Fibroblast of skin of scalp (primary cell): ENCODE measurements around the gene KMT2A.

ENCODE experiments used
- DNase-seq: peaks from one replicate; pipeline ENCODE4 v3.0.0-alpha.2; 2013

Gene KMT2A

DNA sequence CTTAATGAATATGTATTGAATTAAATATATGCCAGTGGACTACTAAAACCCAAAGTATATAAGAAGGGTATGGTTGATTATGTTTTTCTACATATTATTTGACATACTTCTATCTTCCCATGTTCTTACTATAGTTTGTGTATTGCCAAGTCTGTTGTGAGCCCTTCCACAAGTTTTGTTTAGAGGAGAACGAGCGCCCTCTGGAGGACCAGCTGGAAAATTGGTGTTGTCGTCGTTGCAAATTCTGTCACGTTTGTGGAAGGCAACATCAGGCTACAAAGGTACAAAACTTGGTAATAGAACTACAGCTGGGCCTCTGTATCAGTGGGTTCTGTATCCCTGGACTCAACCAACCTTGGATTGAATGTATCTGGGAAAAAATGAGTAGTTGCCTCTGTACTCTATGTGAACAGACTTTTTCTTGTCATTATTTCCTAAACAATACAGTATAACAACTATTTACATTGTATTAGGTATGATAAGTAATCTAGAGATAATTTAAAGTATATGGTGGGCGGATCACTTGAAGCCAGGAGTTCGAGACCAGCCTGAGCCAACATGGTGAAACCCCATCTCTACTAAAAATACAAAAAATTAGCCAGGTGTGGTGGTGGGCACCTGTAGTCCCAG is 52.3 kb downstream of the KMT2A start:
- DNase-seq = peak; percentile 75

DNA sequence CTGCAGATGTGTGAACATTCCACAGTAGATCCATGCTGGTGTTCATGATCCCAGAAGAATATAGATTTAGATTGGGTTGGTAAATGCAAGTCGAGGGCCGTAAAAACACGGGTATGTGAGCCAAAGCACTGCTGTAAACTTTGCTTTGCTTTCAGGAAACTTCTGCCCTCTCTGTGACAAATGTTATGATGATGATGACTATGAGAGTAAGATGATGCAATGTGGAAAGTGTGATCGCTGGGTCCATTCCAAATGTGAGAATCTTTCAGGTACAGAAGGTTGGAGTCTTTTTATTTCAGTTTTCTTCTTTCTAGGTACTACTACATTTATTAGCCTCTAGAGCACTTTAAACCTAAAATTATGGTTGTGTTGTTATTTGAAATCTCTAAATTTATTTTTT is 54.7 kb downstream of the KMT2A start:
- DNase-seq = no peak

DNA sequence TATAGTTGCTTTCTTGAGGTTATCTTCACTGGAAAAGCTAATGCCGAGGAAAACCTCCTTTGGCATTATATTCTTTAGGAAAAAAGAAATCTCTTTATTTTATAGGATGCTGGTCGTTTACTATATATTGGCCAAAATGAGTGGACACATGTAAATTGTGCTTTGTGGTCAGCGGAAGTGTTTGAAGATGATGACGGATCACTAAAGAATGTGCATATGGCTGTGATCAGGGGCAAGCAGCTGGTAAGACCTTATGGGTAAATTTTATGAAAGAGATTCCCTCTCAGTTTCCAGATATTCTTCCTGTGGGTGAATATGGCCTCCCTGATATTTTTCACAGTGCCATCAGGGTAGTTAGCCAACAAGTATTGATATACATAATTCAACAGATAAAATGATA is 61.5 kb downstream of the KMT2A start:
- peak; percentile 57 for DNase-seq

DNA sequence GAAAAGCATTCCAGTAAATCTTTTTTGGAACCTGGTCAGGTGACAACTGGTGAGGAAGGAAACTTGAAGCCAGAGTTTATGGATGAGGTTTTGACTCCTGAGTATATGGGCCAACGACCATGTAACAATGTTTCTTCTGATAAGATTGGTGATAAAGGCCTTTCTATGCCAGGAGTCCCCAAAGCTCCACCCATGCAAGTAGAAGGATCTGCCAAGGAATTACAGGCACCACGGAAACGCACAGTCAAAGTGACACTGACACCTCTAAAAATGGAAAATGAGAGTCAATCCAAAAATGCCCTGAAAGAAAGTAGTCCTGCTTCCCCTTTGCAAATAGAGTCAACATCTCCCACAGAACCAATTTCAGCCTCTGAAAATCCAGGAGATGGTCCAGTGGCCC is 66.9 kb downstream of the KMT2A start:
- no peak for DNase-seq

DNA sequence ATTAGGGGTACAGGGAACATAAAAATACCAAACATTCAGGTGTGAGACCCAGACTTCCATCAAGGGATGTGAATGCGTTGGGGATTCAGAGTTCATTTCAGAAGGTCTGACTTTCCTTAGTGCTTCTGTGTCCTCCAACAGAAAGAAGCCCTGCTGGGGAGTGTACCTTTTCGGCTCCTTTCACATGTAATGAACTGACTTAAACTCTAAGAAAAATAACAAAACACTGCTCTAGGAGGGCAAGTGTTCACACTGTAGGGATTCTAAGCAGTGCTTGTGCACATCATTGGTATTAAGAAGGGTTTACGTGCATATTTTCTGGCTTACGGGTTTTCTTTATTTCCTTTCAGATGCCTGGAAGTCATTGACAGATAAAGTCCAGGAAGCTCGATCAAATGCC is 75.3 kb downstream of the KMT2A start:
- no peak for DNase-seq

DNA sequence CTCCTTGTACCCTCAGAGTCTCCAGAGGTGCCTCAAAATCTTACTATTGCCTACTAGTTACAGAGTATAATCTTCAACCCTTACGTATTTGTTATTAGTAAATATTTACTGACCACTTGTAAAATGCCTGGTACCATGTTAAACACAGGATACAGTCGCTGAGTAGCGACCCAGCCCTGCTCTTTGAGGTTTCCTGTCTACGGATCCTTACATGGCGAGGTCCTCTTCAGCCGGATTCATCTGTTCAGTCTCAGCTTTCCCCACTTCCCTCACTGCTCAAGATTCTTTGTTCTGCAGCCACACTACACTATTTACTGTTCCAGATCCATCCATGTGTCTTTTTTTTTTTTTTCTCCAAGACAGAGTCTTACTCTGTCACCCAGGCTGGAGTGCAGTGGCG is 77.8 kb downstream of the KMT2A start:
- DNase-seq = no peak

DNA sequence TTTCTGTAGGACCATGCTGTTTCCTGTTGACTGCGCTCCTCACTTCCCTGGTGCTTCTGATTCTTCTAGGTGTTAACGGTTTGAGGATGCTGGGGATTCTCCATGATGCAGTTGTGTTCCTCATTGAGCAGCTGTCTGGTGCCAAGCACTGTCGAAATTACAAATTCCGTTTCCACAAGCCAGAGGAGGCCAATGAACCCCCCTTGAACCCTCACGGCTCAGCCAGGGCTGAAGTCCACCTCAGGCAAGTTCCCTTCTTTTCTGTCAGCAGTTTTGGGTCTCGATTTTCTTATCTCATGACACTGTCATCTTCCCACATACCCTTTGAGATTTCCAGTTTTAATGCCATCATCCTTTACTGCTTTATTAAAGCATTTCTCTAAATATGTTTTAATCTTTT is 83.3 kb downstream of the KMT2A start:
- no peak for DNase-seq

DNA sequence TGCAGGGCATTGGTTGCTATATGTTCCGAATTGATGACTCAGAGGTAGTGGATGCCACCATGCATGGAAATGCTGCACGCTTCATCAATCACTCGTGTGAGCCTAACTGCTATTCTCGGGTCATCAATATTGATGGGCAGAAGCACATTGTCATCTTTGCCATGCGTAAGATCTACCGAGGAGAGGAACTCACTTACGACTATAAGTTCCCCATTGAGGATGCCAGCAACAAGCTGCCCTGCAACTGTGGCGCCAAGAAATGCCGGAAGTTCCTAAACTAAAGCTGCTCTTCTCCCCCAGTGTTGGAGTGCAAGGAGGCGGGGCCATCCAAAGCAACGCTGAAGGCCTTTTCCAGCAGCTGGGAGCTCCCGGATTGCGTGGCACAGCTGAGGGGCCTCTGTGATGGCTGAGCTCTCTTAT is 85.6 kb downstream of the KMT2A start:
- DNase-seq = no peak

DNA sequence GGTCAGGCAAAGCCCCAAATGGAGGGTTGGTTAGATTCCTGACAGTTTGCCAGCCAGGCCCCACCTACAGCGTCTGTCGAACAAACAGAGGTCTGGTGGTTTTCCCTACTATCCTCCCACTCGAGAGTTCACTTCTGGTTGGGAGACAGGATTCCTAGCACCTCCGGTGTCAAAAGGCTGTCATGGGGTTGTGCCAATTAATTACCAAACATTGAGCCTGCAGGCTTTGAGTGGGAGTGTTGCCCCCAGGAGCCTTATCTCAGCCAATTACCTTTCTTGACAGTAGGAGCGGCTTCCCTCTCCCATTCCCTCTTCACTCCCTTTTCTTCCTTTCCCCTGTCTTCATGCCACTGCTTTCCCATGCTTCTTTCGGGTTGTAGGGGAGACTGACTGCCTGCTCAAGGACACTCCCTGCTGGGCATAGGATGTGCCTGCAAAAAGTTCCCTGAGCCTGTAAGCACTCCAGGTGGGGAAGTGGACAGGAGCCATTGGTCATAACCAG is 86.3 kb downstream of the KMT2A start:
- peak; percentile 25 for DNase-seq

DNA sequence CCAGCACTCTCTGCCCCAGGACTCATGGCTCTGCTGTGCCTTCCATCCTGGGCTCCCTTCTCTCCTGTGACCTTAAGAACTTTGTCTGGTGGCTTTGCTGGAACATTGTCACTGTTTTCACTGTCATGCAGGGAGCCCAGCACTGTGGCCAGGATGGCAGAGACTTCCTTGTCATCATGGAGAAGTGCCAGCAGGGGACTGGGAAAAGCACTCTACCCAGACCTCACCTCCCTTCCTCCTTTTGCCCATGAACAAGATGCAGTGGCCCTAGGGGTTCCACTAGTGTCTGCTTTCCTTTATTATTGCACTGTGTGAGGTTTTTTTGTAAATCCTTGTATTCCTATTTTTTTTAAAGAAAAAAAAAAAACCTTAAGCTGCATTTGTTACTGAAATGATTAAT is 88.1 kb downstream of the KMT2A start:
- no peak for DNase-seq

DNA sequence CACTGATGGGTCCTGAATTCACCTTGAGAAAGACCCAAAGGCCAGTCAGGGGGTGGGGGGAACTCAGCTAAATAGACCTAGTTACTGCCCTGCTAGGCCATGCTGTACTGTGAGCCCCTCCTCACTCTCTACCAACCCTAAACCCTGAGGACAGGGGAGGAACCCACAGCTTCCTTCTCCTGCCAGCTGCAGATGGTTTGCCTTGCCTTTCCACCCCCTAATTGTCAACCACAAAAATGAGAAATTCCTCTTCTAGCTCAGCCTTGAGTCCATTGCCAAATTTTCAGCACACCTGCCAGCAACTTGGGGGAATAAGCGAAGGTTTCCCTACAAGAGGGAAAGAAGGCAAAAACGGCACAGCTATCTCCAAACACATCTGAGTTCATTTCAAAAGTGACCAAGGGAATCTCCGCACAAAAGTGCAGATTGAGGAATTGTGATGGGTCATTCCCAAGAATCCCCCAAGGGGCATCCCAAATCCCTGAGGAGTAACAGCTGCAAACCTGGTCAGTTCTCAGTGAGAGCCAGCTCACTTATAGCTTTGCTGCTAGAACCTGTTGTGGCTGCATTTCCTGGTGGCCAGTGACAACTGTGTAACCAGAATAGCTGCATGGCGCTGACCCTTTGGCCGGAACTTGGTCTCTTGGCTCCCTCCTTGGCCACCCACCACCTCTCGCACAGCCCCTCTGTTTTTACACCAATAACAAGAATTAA is 88.6 kb downstream of the KMT2A start:
- DNase-seq = no peak

DNA sequence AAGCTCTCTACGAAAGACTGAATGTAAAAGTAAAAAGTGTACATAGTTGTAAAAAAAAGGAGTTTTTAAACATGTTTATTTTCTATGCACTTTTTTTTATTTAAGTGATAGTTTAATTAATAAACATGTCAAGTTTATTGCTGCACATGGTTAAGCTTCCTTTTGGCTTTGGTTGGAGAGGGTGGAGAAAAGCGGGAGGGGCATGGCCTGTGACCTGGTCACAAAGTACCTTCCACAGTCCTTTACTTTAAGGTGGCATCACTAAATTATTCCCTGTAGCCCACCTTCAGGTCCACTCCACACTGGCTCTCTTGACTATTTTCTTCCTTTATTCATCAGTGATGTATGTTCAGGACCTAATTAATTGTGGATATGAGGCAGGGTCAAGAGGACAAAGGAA is 90.4 kb downstream of the KMT2A start:
- no peak for DNase-seq

DNA sequence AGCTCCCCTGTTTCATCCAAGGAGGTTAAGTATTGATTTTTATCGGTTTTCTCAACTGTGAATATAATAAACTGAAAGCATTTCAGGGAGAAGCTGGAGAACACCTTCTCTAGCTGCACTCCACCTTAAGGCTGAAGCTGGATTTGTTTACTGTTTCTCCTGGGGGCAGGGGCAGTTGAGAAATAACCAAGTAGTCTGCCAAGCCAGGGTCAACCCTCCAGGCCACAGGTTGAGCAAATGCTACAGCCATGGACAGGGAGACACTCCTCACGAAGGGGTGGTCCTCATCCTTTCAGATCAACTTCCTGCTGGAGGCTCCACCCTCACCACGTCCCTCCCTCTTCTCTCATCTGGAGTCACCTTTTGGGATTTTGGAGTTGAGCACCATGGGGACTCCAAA is 90.8 kb downstream of the KMT2A start, which contains the start of gene TTC36:
TSS of gene TTC36 (plus strand) at position 366 of the 400 bp plus-strand sequence. CDS start at position 387, 21 bp downstream.
- DNase-seq = no peak

DNA sequence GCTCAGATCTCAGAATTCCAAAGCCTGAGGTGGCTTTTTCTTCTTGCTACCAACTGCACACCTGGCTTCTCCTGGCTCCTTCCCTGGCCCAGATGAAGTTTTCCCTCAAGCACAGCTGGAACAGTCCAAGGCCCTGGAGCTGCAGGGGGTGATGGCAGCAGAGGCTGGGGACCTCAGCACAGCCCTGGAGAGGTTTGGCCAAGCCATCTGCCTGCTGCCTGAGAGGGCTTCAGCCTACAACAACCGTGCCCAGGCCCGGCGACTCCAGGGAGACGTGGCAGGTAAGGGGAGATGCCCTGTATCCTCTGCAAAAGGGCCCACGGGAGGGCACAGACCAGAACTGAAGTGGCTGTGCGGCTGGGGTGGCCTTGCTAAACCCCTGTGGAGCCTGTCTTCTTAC is 92.2 kb downstream of the KMT2A start:
- no peak for DNase-seq

DNA sequence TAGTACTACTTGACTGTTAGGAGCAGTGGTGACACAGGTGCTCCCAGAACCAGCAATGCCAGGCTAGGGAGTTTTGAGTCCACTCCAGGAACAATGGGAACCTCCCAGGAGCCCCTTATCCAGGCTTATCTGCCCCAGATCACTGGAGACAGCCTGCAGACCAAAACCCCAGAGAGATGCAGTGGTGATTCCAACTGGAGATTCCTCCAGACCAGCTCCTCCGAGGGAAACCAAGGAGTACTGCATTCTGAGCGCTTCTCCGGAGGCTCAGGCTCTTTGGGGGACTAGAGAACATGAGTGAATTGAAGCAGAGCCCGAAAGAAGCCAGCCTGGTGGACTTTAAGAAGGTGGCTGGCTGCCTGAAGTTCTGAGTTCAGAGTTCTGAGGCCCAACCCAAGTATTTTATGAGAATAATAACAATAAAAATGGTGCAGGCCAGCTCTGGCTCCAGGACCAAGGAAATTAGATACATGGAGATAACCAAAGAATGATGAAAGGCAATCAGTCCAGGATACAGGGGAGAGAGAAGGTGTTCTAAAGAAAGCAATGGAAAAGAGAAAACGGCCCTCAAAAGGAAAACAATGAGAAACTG is 93.4 kb downstream of the KMT2A start:
- DNase-seq = no peak

DNA sequence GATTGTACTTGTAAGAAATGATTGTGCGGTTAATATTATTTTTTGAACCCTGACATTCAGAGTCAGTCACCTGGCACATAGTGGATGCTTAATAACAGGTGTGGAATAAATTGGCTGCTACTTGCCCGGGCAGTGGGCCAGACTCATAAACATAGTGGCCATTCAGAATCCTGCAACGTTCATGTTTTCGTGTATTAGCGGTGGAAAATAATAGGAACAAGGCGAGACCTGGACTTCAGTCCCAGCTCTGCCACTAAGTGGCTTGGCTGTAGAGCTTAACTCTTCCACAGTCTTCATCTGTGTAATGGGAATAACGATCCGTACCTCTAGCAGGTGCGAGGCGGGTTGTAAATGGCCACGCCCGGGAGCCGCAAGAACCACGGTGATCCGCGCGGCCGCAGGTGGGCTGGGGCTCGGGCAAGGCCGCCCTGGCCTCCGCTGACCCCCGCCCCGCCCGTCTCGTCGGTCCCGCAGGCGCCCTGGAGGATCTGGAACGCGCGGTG is 93.9 kb downstream of the KMT2A start:
- DNase-seq = no peak

DNA sequence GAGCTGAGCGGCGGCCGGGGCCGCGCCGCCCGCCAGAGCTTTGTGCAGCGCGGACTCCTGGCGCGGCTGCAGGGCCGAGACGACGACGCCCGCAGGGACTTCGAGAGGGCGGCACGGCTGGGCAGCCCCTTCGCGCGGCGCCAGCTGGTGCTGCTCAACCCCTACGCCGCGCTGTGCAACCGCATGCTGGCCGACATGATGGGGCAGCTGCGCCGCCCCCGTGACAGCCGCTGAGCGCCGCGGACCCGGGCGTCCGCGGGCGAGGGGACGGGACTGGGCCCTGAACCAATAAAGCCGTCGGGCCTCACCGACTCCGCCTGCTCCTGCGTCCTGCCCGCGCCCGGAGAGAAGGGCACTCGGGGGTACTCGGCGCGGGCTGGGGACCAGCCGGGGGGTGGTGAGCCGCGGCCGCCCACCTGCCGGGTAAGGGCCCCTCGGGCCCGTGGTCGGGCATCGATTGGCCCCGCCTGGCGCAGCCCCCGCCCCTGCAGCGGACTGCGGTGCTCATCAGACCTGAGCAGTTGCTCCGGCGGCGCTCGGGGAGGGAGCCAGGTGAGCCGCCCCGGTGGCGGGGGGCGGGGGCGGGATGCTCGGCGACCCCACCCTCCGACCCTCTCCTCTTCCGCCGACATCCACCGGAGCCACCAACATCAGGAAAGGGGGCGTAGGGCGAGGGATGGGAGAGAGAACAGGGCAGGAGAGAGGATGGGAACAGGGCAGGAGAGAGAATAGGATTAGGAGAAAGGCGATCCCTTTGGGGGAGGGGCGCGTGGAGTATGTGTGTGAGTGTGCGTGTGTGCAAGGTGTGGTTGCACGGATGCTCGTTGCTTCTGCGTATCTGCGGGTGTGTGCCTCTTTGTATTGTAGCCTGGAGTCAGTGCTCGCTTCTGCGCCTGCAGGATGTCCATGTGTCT is 94.6 kb downstream of the KMT2A start, which contains the start of gene TMEM25:
TSS of gene TMEM25 (plus strand) at position 510 of the 914 bp plus-strand sequence. CDS start 610 bp downstream, outside the sequence.
- peak; percentile 33 for DNase-seq

DNA sequence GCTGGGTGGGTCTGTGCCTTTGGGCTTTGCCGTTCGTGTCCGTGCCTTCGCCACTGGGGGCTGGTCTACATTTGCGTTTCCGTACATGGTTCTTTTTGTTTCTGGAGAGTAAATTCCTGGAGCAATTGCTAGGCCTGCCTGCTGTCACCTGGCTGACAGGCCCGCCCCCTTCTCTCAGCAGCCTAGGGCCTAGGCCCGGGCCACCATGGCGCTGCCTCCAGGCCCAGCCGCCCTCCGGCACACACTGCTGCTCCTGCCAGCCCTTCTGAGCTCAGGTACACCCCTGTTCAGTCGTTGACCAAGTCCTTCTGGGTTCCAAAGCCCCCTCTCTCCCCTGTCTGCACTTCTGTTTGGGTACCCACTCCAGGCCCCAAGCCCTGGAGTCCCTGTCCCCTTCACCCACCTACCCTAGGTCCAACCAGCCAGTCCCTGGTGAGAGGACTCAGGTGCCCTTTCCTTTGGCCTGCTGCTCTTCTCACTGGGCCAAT is 95.3 kb downstream of the KMT2A start:
- no peak for DNase-seq

DNA sequence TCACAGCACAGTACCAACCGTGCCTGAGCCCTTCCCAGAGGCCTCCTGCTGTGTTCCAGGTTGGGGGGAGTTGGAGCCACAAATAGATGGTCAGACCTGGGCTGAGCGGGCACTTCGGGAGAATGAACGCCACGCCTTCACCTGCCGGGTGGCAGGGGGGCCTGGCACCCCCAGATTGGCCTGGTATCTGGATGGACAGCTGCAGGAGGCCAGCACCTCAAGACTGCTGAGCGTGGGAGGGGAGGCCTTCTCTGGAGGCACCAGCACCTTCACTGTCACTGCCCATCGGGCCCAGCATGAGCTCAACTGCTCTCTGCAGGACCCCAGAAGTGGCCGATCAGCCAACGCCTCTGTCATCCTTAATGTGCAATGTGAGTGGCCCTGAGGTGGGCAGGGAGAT is 95.8 kb downstream of the KMT2A start:
- DNase-seq = no peak

DNA sequence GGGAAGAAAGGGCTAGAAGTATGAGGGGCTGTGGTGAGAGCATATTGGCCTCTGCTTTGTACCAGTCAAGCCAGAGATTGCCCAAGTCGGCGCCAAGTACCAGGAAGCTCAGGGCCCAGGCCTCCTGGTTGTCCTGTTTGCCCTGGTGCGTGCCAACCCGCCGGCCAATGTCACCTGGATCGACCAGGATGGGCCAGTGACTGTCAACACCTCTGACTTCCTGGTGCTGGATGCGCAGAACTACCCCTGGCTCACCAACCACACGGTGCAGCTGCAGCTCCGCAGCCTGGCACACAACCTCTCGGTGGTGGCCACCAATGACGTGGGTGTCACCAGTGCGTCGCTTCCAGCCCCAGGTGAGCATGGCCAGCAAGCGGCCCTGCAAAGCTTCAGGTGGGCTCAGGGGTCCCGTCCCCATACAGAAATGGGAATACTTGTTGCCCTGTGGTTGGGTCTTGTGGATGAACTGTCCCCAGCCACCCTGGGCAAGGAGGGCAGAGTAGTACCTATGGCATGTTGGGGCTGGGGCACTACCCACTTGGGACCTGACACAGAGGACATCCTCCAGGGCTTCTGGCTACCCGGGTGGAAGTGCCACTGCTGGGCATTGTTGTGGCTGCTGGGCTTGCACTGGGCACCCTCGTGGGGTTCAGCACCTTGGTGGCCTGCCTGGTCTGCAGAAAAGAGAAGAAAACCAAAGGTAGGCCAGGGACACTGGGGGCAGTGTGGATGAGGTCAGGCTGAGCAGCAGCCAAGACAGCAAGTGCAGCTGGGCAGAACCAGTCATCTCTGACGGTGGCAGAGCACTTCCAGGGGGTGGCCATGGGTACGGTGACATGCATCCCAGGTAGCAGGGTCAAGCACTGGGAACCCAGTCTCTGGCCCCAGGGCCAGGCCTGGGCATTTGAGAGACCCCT is 96.8 kb downstream of the KMT2A start:
- DNase-seq = no peak
